Parathyroid adenoma (tissue), 2 donors: ENCODE data around the gene CUL4A.
A peak's percentile ranks its signal among the peaks of the same experiment; 100 is the strongest.

ENCODE experiments used
- H2AFZ ChIP-seq: fragments of 300-600 bp; sonication (generic); one replicate; pipeline ENCODE4 v1.7.0; 2017; ENCODE audit warnings: antibody characterized with exemption, mild to moderate bottlenecking
- H3K27ac ChIP-seq: fragments of 300-600 bp; sonication (generic); one replicate; pipeline ENCODE4 v1.7.0; 2017
- H3K27me3 ChIP-seq: fragments of 300-600 bp; sonication (generic); one replicate; pipeline ENCODE4 v1.7.0; 2017; ENCODE audit warnings: low read length; ENCODE audit not compliant: control insufficient read depth, insufficient read depth
- H3K36me3 ChIP-seq: fragments of 300-600 bp; sonication (generic); one replicate; pipeline ENCODE4 v1.7.0; 2017; ENCODE audit warnings: low read length; ENCODE audit not compliant: control insufficient read depth, insufficient read depth
- H3K4me1 ChIP-seq: fragments of 300-600 bp; sonication (generic); one replicate; pipeline ENCODE4 v1.7.0; 2017; ENCODE audit warnings: control low read depth
- H3K4me2 ChIP-seq: fragments of 300-600 bp; sonication (generic); one replicate; pipeline ENCODE4 v1.7.0; 2017; ENCODE audit warnings: low read length
- H3K4me3 ChIP-seq: fragments of 300-600 bp; sonication (generic); one replicate; pipeline ENCODE4 v1.7.0; 2017; ENCODE audit warnings: low read depth, low read length
- H3K79me2 ChIP-seq: fragments of 300-600 bp; sonication (generic); one replicate; pipeline ENCODE4 v1.7.0; 2017; ENCODE audit warnings: control low read depth
- H3K9ac ChIP-seq: fragments of 300-600 bp; sonication (generic); one replicate; pipeline ENCODE4 v1.7.0; 2017; ENCODE audit warnings: mild to moderate bottlenecking
- H3K9me3 ChIP-seq: fragments of 300-600 bp; sonication (generic); one replicate; pipeline ENCODE4 v1.7.0; 2017; ENCODE audit warnings: low read length; ENCODE audit not compliant: control insufficient read depth
- TF ChIP-seq, protein P1 (sequence below): fragments of 300-600 bp; sonication (generic); IDR thresholded peaks from one replicate; pipeline ENCODE4 v1.7.0; 2017; ENCODE audit warnings: antibody characterized with exemption, mild to moderate bottlenecking
- donor health status: primary hyperparathyroidism.

The CUL4A gene

DNA sequence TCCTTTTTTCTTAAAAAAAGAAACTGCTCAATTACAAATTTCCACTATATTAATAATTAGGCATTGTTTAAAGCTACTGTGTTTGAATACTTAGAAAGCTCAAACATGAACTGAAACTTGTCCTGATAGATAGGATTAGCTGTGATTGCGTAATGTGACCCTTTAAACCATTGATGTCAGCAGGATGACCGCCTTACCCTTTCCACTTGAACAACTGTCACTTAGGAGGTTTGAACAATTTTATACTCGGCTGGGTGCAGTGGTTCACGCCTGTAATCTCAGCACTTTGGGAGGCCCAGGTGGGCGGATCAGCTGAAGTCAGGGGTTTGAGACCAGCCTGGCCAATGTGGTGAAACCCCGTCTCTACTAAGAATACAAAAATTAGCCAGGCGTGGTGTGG lies 90.5 kb downstream of the CUL4A start:
- no peaks in the 10 kb centered on the region for H3K9me3 ChIP-seq
- no peak overlapping the region for H3K27ac ChIP-seq
- H3K27me3 ChIP-seq, result no peaks in the 10 kb centered on the region
- H3K4me2 ChIP-seq, result peak overlapping the region; percentile 17
- H3K36me3 ChIP-seq, result no peaks in the 10 kb centered on the region
- TF ChIP-seq, protein P1, sequence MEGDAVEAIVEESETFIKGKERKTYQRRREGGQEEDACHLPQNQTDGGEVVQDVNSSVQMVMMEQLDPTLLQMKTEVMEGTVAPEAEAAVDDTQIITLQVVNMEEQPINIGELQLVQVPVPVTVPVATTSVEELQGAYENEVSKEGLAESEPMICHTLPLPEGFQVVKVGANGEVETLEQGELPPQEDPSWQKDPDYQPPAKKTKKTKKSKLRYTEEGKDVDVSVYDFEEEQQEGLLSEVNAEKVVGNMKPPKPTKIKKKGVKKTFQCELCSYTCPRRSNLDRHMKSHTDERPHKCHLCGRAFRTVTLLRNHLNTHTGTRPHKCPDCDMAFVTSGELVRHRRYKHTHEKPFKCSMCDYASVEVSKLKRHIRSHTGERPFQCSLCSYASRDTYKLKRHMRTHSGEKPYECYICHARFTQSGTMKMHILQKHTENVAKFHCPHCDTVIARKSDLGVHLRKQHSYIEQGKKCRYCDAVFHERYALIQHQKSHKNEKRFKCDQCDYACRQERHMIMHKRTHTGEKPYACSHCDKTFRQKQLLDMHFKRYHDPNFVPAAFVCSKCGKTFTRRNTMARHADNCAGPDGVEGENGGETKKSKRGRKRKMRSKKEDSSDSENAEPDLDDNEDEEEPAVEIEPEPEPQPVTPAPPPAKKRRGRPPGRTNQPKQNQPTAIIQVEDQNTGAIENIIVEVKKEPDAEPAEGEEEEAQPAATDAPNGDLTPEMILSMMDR, result no peak
- H3K79me2 ChIP-seq, result peaks cover 19% of the 10 kb centered on the region
- peaks cover 2% of the 10 kb centered on the region for H3K4me1 ChIP-seq
- no peak overlapping the region for H3K4me3 ChIP-seq
- H3K9ac ChIP-seq, result no peak overlapping the region
- no peak overlapping the region for H2AFZ ChIP-seq

DNA sequence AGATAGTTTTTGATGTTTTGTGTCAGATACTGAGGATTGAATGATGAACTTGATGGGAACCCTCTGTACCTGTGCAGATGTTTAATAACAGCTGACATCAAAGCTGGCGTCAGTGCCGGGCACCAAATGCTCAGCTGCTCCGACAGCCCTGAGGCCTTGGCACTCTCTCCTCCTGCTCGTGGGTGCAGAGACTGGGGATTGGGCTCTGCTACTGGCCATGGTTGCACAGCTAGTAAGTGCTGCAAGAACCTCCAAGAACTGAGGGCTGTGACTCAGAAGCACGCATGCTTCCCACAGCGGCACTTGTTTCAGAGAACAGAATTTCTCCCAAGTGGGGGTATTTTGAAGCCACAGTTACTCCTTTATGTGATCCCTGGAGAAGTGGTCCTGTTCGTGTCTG lies 93.6 kb downstream of the CUL4A start:
- H3K4me1 ChIP-seq, result peaks cover 2% of the 10 kb centered on the region
- H3K27me3 ChIP-seq, result no peaks in the 10 kb centered on the region
- H3K36me3 ChIP-seq, result no peaks in the 10 kb centered on the region
- H3K9ac ChIP-seq, result no peak overlapping the region
- peaks cover 14% of the 10 kb centered on the region for H3K79me2 ChIP-seq
- no peaks in the 10 kb centered on the region for H3K9me3 ChIP-seq
- H3K4me3 ChIP-seq, result no peak overlapping the region
- H2AFZ ChIP-seq, result no peak overlapping the region
- H3K4me2 ChIP-seq, result no peak overlapping the region
- TF ChIP-seq, protein P1, result no peak
- H3K27ac ChIP-seq, result no peak overlapping the region

DNA sequence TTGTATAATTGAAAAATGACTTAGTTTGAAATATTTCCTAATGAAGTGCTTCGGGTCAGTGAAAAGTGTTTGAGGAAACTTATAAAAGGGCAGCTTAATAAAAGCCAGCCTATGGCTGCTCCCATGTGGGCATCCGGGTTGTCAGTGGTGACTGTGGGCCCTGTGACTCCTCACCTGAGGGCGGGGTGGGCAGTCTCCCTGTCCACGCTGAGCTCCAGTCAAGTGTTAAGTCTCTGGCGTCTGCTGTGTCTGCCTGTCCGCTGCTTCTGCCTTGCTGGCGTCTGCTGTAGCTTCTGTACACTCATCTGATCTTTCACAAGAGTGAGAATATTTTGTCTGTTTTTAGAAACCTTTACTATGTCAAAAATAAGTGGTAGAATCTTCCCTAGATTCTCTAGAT lies 94.7 kb downstream of the CUL4A start:
- Histone ChIP-seq H3K4me3 (no peak overlapping the region), H3K4me2 (peak overlapping the region; percentile 21), H3K36me3 (no peaks in the 10 kb centered on the region), H3K9ac (no peak overlapping the region), H3K4me1 (no peaks in the 10 kb centered on the region), H3K27me3 (no peaks in the 10 kb centered on the region), H3K9me3 (no peaks in the 10 kb centered on the region), H2AFZ (no peak overlapping the region), H3K79me2 (peaks cover 16% of the 10 kb centered on the region), H3K27ac (no peak overlapping the region)
- TF ChIP-seq, protein P1, result no peak

DNA sequence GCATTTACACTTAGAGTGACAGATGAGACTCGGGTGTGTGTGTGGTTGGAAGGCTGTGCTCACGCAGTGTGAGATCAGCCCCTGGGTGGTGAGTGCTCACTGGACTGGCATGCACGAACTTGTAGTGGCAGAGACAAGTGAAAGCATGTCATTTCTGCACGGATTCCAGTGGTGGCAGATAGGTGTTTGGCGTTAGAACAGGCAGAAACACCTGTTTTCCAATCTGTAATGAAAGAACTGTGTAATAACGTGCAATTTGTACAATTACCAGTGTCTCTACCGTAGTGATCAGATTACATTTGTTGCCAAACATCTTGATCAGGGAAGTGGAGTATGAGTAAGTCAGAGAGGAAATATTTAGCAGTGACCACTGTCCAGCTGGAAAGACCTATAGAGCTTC lies 95.8 kb downstream of the CUL4A start:
- H3K27me3 ChIP-seq, result no peaks in the 10 kb centered on the region
- H3K4me1 ChIP-seq, result no peaks in the 10 kb centered on the region
- H3K36me3 ChIP-seq, result no peaks in the 10 kb centered on the region
- peaks cover 16% of the 10 kb centered on the region for H3K79me2 ChIP-seq
- H3K9me3 ChIP-seq, result no peaks in the 10 kb centered on the region
- no peak overlapping the region for H2AFZ ChIP-seq
- no peak overlapping the region for H3K9ac ChIP-seq
- H3K4me3 ChIP-seq, result no peak overlapping the region
- H3K27ac ChIP-seq, result no peak overlapping the region
- TF ChIP-seq, protein P1, result no peak
- H3K4me2 ChIP-seq, result no peak overlapping the region

DNA sequence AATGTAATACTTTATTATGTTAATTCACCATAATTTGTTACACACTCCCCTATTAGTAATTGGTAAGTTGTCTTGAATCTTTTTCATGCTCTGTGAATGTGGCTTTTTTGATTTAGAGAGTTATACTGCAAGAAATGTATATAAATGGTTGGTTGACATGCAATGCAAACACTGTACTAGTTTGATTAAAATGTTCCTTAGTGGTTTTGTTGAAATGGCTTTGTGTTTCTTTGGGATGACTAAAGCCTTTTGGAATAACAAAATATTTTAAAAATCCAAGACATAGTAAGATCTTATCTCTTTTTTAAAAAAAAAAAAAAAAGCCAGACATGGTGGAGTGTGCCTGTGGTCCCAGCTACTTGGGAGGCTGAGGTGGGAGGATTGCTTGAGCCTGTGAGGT lies 98.1 kb downstream of the CUL4A start:
- H3K36me3 ChIP-seq, result no peaks in the 10 kb centered on the region
- no peaks in the 10 kb centered on the region for H3K4me1 ChIP-seq
- no peak overlapping the region for H3K9ac ChIP-seq
- peaks cover 19% of the 10 kb centered on the region for H3K79me2 ChIP-seq
- no peaks in the 10 kb centered on the region for H3K9me3 ChIP-seq
- no peak overlapping the region for H3K27ac ChIP-seq
- no peak overlapping the region for H3K4me3 ChIP-seq
- no peak overlapping the region for H2AFZ ChIP-seq
- no peak overlapping the region for H3K4me2 ChIP-seq
- H3K27me3 ChIP-seq, result no peaks in the 10 kb centered on the region
- TF ChIP-seq, protein P1, result no peak
